Esophagus muscularis mucosa (tissue), 4 donors: ENCODE results near the gene CDK14. TPM values are rescaled to one million over a fixed set of nuclear protein-coding genes. Genes with fewer than 3 reads are reported as not detected.

Experiments
- DNase-seq: peaks from one replicate; pipeline ENCODE4 v3.0.0-alpha.2; 2017; ENCODE audit errors: extremely low spot score
- H3K27ac ChIP-seq, 4 donors: fragments of 200-600 bp; sonication (generic); replicated peaks in 1 of 4; 1 replicate in 3 of 4; 2 replicates in 1 of 4; pipeline ENCODE4 v1.5.1; 2016 to 2019; ENCODE audit warnings: mild to moderate bottlenecking in 1 of 4
- H3K27me3 ChIP-seq, 4 donors: fragments of 200-600 bp; sonication (generic); one replicate each; pipeline versions ENCODE4 v1.5.1 to v1.6.0; 2016 to 2019
- H3K36me3 ChIP-seq, 4 donors: fragments of 200-600 bp; sonication (generic); one replicate each; pipeline ENCODE4 v1.5.1; 2016 to 2019
- H3K4me1 ChIP-seq, 4 donors: fragments of 200-600 bp; sonication (generic); one replicate each; pipeline ENCODE4 v1.5.1; 2016 to 2019
- H3K4me3 ChIP-seq, 4 donors: fragments of 200-600 bp; sonication (generic); 1 replicate in 2 of 4; 2 replicates in 2 of 4; pipeline ENCODE4 v1.5.1; 2016 to 2019; ENCODE audit warnings: mild to moderate bottlenecking in 4 of 4, moderate library complexity in 1 of 4
- H3K9me3 ChIP-seq, 4 donors: fragments of 200-600 bp; sonication (generic); 1 replicate in 3 of 4; 2 replicates in 1 of 4; pipeline ENCODE4 v1.5.1; 2016 to 2019
- EP300 ChIP-seq: sonication (generic); formaldehyde crosslinking; IDR thresholded peaks from one replicate; pipeline ENCODE4 v1.6.1; 2017; ENCODE audit warnings: antibody characterized with exemption
- POLR2A ChIP-seq: fragments of 450-650 bp; IDR thresholded peaks from one replicate; pipeline ENCODE4 v1.6.1; 2017; ENCODE audit warnings: antibody characterized with exemption, moderate library complexity, mild to moderate bottlenecking, low read depth
- POLR2AphosphoS5 ChIP-seq, 2 donors: sonication (generic); formaldehyde crosslinking; IDR thresholded peaks; one replicate each; pipeline ENCODE4 v1.6.1; 2017; ENCODE audit warnings: antibody characterized with exemption in 2 of 2
- WGBS: methylation state at CpG from one replicate; pipeline ENCODE4 v1.1.5; 2018; 5-methylcytosine and 5-hydroxymethylcytosine counted together
- intact Hi-C: fragments of 100-400 bp; cut with DNase I; formaldehyde crosslinking; loops from one replicate; pipeline ENCODE4 v1.15.1; 2023
- total RNA-seq, 4 donors: library from RNA; depleted of rRNA; stranded (reverse); fragments of >200 nt; gene quantifications; one replicate each; pipeline versions ENCODE4 v1.1.0 to v1.2.1, GENCODE V29; 2016
- TF ChIP-seq, protein P1 (sequence below), 3 experiments: fragments of 200-600 bp in 2 of 3; fragments of 450-650 bp in 1 of 3; sonication (generic) in 2 of 3; IDR thresholded peaks; one replicate each; pipeline ENCODE4 v1.5.1; 2017 to 2019; ENCODE audit warnings: antibody characterized with exemption in 3 of 3, mild to moderate bottlenecking in 2 of 3, moderate library complexity in 1 of 3

CDK14 gene
- total RNA-seq, 4 donors from 2014 or later, result 9.6 to 17.7 (median 14.3) TPM

DNA sequence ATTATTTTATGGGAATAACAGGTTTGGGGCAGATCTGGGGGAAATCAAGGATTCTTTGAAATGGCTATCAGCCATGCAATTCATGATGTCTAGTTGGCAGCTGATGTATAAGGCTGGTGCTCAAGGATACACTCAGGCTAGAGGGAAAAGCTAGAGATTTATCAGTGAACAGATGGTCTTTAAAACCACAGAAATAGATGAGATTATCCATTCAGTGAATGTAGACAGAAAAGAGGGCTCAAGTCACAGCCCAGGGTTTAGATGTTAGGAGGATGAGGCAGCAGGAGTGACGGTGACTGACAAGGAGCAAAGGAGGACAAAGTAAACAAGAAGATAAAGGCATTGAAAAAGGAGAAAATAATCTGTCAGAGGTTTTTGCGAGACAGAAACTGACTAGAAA lies 238.7 kb downstream of the CDK14 start:
- WGBS, result 90% methylated on average over 2 of the region's 2 CpGs
- intact Hi-C loops, result no loop called here
- H3K27ac ChIP-seq, result no peak overlapping the region
- no peaks in the 10 kb centered on the region for H3K36me3 ChIP-seq
- TF ChIP-seq POLR2A, result no peak
- no peak for TF ChIP-seq POLR2AphosphoS5 (IDR thresholded peaks at IDR 0.05)
- TF ChIP-seq EP300, result no peak
- TF ChIP-seq, protein P1, sequence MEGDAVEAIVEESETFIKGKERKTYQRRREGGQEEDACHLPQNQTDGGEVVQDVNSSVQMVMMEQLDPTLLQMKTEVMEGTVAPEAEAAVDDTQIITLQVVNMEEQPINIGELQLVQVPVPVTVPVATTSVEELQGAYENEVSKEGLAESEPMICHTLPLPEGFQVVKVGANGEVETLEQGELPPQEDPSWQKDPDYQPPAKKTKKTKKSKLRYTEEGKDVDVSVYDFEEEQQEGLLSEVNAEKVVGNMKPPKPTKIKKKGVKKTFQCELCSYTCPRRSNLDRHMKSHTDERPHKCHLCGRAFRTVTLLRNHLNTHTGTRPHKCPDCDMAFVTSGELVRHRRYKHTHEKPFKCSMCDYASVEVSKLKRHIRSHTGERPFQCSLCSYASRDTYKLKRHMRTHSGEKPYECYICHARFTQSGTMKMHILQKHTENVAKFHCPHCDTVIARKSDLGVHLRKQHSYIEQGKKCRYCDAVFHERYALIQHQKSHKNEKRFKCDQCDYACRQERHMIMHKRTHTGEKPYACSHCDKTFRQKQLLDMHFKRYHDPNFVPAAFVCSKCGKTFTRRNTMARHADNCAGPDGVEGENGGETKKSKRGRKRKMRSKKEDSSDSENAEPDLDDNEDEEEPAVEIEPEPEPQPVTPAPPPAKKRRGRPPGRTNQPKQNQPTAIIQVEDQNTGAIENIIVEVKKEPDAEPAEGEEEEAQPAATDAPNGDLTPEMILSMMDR (IDR thresholded peaks at IDR 0.05), result no peak
- peaks cover 0 to 16% (median 9%) of the 10 kb centered on the region in 4 donors for H3K9me3 ChIP-seq
- H3K4me1 ChIP-seq, result peaks cover 0 to 5% (median 2%) of the 10 kb centered on the region in 4 donors
- no peak overlapping the region for H3K4me3 ChIP-seq
- no peaks in the 10 kb centered on the region for H3K27me3 ChIP-seq
- no peak for DNase-seq

DNA sequence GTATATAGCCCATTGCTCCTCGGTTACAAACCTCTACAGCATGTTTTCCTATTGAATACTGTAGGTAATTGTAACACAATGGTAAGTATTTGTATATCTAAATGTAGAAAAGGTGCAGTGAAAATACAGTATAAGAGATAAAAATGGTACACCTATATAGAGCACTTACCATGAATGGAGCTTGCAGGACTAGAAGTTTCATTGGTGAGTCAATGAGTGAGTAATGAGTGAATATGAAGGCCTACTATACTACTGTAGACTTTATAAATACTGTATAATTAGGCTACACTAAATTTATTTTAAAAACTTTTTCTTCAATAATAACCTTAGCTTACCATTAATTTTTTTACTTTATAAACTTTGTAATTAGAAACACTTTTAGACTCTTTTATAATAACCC lies 239.7 kb downstream of the CDK14 start:
- 96% methylated on average over 1 of the region's 1 CpG for WGBS
- Histone ChIP-seq H3K4me3 (no peak overlapping the region), H3K4me1 (peaks cover 1 to 6% (median 4%) of the 10 kb centered on the region in 4 donors), H3K27ac (no peak overlapping the region), H3K36me3 (no peaks in the 10 kb centered on the region), H3K27me3 (no peaks in the 10 kb centered on the region), H3K9me3 (peaks cover 0 to 16% (median 9%) of the 10 kb centered on the region in 4 donors)
- intact Hi-C loops, result no loop called here
- DNase-seq, result no peak
- no peak for TF ChIP-seq POLR2AphosphoS5 (IDR thresholded peaks at IDR 0.05)

DNA sequence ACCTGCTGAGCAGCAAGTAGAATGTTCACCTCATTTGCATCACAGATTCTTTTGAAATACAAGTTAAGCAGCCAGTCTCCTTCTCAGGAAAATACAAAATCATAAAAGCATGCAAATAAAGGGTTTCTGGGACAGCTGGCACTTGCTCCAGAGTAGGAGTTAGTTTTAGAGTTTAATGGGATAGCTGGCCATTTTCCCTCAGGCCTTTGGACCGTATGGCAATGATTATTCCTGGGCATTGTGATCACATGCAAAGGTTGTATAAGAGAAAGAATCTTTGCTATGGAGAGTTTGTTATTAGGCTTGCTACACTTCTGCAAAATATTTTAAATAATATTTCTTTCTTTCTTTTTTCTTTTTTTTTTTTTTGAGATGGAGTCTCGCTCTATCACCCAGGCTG lies 240.8 kb downstream of the CDK14 start:
- WGBS, result 92% methylated on average over 2 of the region's 2 CpGs
- intact Hi-C loops, result no loop called here

DNA sequence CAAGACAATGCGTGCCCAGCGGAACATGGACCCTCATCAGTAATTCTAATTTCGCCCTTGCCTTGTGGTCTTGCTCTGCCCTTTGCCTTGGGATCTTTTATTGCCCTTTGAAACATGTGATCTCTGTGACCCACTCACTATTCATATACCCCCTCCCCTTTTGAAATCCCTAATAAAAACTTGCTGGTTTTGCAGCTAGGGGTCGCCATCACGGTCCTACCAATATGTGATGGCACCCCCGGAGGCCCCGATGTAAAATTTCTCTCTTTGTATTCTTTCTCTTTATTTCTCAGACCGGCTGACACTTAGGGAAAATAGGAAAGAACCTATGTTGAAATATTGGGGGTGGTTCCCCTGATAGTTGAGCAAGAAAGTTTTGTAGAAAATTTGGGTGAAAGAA lies 242.7 kb downstream of the CDK14 start:
- TF ChIP-seq, protein P1 (IDR thresholded peaks at IDR 0.05), result no peak
- TF ChIP-seq EP300 (no peak), POLR2AphosphoS5 (IDR thresholded peaks at IDR 0.05) (no peak)
- intact Hi-C loops, result no loop called here
- Histone ChIP-seq H3K4me3 (no peak overlapping the region), H3K27ac (no peak overlapping the region), H3K9me3 (peaks cover 0 to 16% (median 9%) of the 10 kb centered on the region in 4 donors), H3K36me3 (no peaks in the 10 kb centered on the region), H3K4me1 (peaks cover 3 to 29% (median 25%) of the 10 kb centered on the region in 4 donors), H3K27me3 (no peaks in the 10 kb centered on the region)
- no peak for DNase-seq
- 96% methylated on average over 8 of the region's 8 CpGs for WGBS

More for the DNA sequence above, 240.8 kb downstream of the CDK14 start:
- Histone ChIP-seq H3K27ac (no peak overlapping the region), H3K36me3 (no peaks in the 10 kb centered on the region), H3K4me3 (no peak overlapping the region), H3K4me1 (peaks cover 4 to 11% (median 7%) of the 10 kb centered on the region in 4 donors), H3K9me3 (peaks cover 0 to 16% (median 9%) of the 10 kb centered on the region in 4 donors), H3K27me3 (no peaks in the 10 kb centered on the region)
- no peak for DNase-seq
- no peak for TF ChIP-seq EP300
- no peak for TF ChIP-seq POLR2AphosphoS5 (IDR thresholded peaks at IDR 0.05)
- TF ChIP-seq POLR2A, result no peak
- TF ChIP-seq, protein P1 (IDR thresholded peaks at IDR 0.05), result no peak

DNA sequence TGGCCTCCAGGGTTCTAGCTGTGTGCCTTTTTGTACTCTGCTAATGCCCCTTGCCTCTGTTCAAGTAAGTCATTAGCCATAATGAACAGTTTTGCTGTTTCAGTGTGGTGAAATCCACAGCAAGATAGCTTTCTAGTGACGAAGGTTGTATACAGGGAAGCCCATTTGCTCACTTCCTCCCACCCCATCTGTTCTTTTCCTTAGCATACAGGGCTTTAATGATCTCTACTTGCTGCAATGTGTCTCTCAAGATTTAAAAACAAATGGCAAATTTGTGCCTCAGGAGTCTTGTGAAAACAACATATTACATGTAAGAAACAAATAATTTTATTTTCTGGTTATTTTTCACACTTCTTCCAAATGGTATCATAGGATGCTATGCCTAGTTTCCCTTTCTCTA lies 243.2 kb downstream of the CDK14 start:
- TF ChIP-seq POLR2A, result no peak
- TF ChIP-seq, protein P1 (IDR thresholded peaks at IDR 0.05), result no peak
- no peak for TF ChIP-seq EP300
- TF ChIP-seq POLR2AphosphoS5 (IDR thresholded peaks at IDR 0.05), result no peak
- intact Hi-C loops, result no loop called here

More for the DNA sequence above, 243.2 kb downstream of the CDK14 start:
- Histone ChIP-seq H3K4me1 (peaks cover 3 to 35% (median 30%) of the 10 kb centered on the region in 4 donors), H3K9me3 (peaks cover 0 to 16% (median 9%) of the 10 kb centered on the region in 4 donors), H3K27ac (no peak overlapping the region), H3K36me3 (no peaks in the 10 kb centered on the region), H3K4me3 (no peak overlapping the region), H3K27me3 (no peaks in the 10 kb centered on the region)
- WGBS, result 91% methylated on average over 1 of the region's 1 CpG
- DNase-seq, result no peak
